GM12891 (cell line): ENCODE results near the gene SPRED3.

Experiments
- POLR2A ChIP-seq: IDR thresholded peaks from 2 replicates; pipeline ENCODE4 v1.6.1; 2011; ENCODE audit warnings: low read depth, low read length, control low read depth
- POLR2AphosphoS5 ChIP-seq: IDR thresholded peaks from 2 replicates; pipeline ENCODE4 v1.6.1; 2011; ENCODE audit warnings: low read depth, low read length, control low read depth
- TAF1 ChIP-seq: IDR thresholded peaks from 2 replicates; pipeline ENCODE4 v1.6.1; 2011; ENCODE audit warnings: low read depth, low read length, control low read depth

- TF ChIP-seq POLR2A (no peak), POLR2AphosphoS5 (no peak), TAF1 (no peak)
Observed at GRCh38 chr19:38425810-38426466, 37.4 kb downstream of the SPRED3 start, which contains the start of gene RASGRP4.
